ENCODE measurements around the gene C2CD2.

The C2CD2 gene

GRCh38 chr21:41973861-41974751 lies 20.3 kb upstream of the C2CD2 start:
- H2BK5ac ChIP-seq (ENCODE audit: low read length): no peak overlapping the region
- no peak overlapping the region for H3K27ac ChIP-seq (ENCODE audit: low read depth, low read length)
- no peak overlapping the region for H3K4me3 ChIP-seq (ENCODE audit: low read length)
- no peaks in the 10 kb centered on the region for H3K4me1 ChIP-seq (ENCODE audit: control insufficient read depth, low read depth, low read length)
- H3K18ac ChIP-seq (ENCODE audit: low read length): no peak overlapping the region
- H2BK15ac ChIP-seq (replicated peaks; ENCODE audit: low read depth): no peak overlapping the region
- no peak overlapping the region for H3K4me2 ChIP-seq (ENCODE audit: low read length)
- H3K9ac ChIP-seq (ENCODE audit: low read length): no peak overlapping the region
- no peaks in the 10 kb centered on the region for H3K36me3 ChIP-seq (ENCODE audit: control insufficient read depth, insufficient read depth, low read length)
- H3K27me3 ChIP-seq (ENCODE audit: insufficient read depth, low read length, poor library complexity): no peaks in the 10 kb centered on the region
- no peaks in the 10 kb centered on the region for H3K79me1 ChIP-seq (ENCODE audit: low read length)
- no peak overlapping the region for H3K4ac ChIP-seq (ENCODE audit: low read depth, low read length)
- DNase-seq: peak; percentile 85
- WGBS (ENCODE audit: extremely low coverage, insufficient coverage, low lambda C conversion rate): no CpG with 5 or more reads among the region's 14 CpGs
- no peak overlapping the region for H3K23ac ChIP-seq (ENCODE audit: low read length)
- H4K5ac ChIP-seq (ENCODE audit: low read length): no peak overlapping the region
- no peak overlapping the region for H2AK5ac ChIP-seq (ENCODE audit: low read length)
- no peaks in the 10 kb centered on the region for H3K79me2 ChIP-seq (ENCODE audit: control insufficient read depth, insufficient read depth, low read length)
- H4K8ac ChIP-seq (ENCODE audit: low read depth, low read length): no peak overlapping the region
- H2BK120ac ChIP-seq (ENCODE audit: low read depth, low read length): no peak overlapping the region
- H3K56ac ChIP-seq (ENCODE audit: low read length): no peak overlapping the region

GRCh38 chr21:41973427-41973831 lies 19.6 kb upstream of the C2CD2 start:
- no peak overlapping the region for H3K9ac ChIP-seq (ENCODE audit: low read length)
- no peak overlapping the region for H2BK15ac ChIP-seq (replicated peaks; ENCODE audit: low read depth)
- no peak overlapping the region for H3K4me2 ChIP-seq (ENCODE audit: low read length)
- H2AK5ac ChIP-seq (ENCODE audit: low read length): no peak overlapping the region
- no peaks in the 10 kb centered on the region for H3K36me3 ChIP-seq (ENCODE audit: control insufficient read depth, insufficient read depth, low read length)
- WGBS (ENCODE audit: extremely low coverage, insufficient coverage, low lambda C conversion rate): no CpG with 5 or more reads among the region's 15 CpGs
- no peaks in the 10 kb centered on the region for H3K79me1 ChIP-seq (ENCODE audit: low read length)
- no peak overlapping the region for H4K8ac ChIP-seq (ENCODE audit: low read depth, low read length)
- no peak overlapping the region for H3K56ac ChIP-seq (ENCODE audit: low read length)
- no peaks in the 10 kb centered on the region for H3K79me2 ChIP-seq (ENCODE audit: control insufficient read depth, insufficient read depth, low read length)
- no peak overlapping the region for H3K18ac ChIP-seq (ENCODE audit: low read length)
- no peaks in the 10 kb centered on the region for H3K4me1 ChIP-seq (ENCODE audit: control insufficient read depth, low read depth, low read length)
- H4K5ac ChIP-seq (ENCODE audit: low read length): no peak overlapping the region
- no peak overlapping the region for H2BK120ac ChIP-seq (ENCODE audit: low read depth, low read length)
- DNase-seq: no peak
- H3K27me3 ChIP-seq (ENCODE audit: insufficient read depth, low read length, poor library complexity): no peaks in the 10 kb centered on the region
- no peak overlapping the region for H2BK5ac ChIP-seq (ENCODE audit: low read length)
- H3K27ac ChIP-seq (ENCODE audit: low read depth, low read length): no peak overlapping the region
- H3K4me3 ChIP-seq (ENCODE audit: low read length): no peak overlapping the region
- no peak overlapping the region for H3K4ac ChIP-seq (ENCODE audit: low read depth, low read length)
- no peak overlapping the region for H3K23ac ChIP-seq (ENCODE audit: low read length)

DNA sequence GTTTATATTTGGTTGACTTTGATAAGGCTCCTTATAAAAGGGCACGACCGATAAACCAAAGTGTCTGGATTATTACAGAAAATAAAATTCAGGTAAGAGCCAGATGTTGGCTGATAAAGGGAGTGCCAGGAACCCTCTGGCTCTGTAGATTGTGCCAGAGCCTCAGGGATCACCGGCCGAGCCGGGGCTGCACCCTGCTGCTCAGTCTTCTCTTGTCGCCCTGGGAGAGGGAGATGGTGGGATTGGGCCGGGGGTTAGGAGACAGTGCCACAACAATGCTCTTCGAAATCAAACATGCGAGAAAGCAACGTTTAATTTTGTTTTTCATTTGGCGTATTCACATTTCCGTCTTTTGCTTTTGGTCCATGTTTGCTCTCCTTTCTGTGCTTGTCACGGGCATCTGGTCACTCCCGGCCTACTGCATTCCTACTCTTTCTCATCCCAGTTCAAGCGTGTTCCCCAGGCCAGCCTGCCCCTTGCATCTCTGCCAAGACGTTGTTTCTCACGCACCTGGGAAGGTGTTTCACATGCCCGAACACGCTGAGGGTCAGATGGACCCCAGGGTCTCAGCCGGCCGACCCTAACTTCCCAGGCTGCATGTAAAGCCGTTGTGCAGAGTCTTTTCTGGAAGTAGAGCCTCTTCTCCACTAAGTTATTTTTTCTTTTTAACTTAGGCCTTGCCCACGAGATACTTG lies 18.8 kb upstream of the C2CD2 start:
- no peak overlapping the region for H4K8ac ChIP-seq (ENCODE audit: low read depth, low read length)
- H3K18ac ChIP-seq (ENCODE audit: low read length): no peak overlapping the region
- H3K27ac ChIP-seq (ENCODE audit: low read depth, low read length): no peak overlapping the region
- H4K5ac ChIP-seq (ENCODE audit: low read length): no peak overlapping the region
- no peak overlapping the region for H3K23ac ChIP-seq (ENCODE audit: low read length)
- no peaks in the 10 kb centered on the region for H3K4me1 ChIP-seq (ENCODE audit: control insufficient read depth, low read depth, low read length)
- no peak overlapping the region for H2BK120ac ChIP-seq (ENCODE audit: low read depth, low read length)
- H2BK15ac ChIP-seq (replicated peaks; ENCODE audit: low read depth): no peak overlapping the region
- no peak overlapping the region for H3K4me2 ChIP-seq (ENCODE audit: low read length)
- H3K56ac ChIP-seq (ENCODE audit: low read length): no peak overlapping the region
- no peak overlapping the region for H3K9ac ChIP-seq (ENCODE audit: low read length)
- H2BK5ac ChIP-seq (ENCODE audit: low read length): no peak overlapping the region
- H3K4ac ChIP-seq (ENCODE audit: low read depth, low read length): no peak overlapping the region
- no peaks in the 10 kb centered on the region for H3K27me3 ChIP-seq (ENCODE audit: insufficient read depth, low read length, poor library complexity)
- WGBS (ENCODE audit: extremely low coverage, insufficient coverage, low lambda C conversion rate): no CpG with 5 or more reads among the region's 23 CpGs
- no peaks in the 10 kb centered on the region for H3K36me3 ChIP-seq (ENCODE audit: control insufficient read depth, insufficient read depth, low read length)
- no peaks in the 10 kb centered on the region for H3K79me2 ChIP-seq (ENCODE audit: control insufficient read depth, insufficient read depth, low read length)
- H2AK5ac ChIP-seq (ENCODE audit: low read length): no peak overlapping the region
- H3K4me3 ChIP-seq (ENCODE audit: low read length): no peak overlapping the region
- H3K79me1 ChIP-seq (ENCODE audit: low read length): no peaks in the 10 kb centered on the region
- no peak for DNase-seq

- Histone ChIP-seq H3K18ac (ENCODE audit: low read length) (no peak overlapping the region), H3K27ac (ENCODE audit: low read depth, low read length) (no peak overlapping the region), H3K4ac (ENCODE audit: low read depth, low read length) (no peak overlapping the region), H3K27me3 (ENCODE audit: insufficient read depth, low read length, poor library complexity) (no peaks in the 10 kb centered on the region), H3K36me3 (ENCODE audit: control insufficient read depth, insufficient read depth, low read length) (no peaks in the 10 kb centered on the region), H3K56ac (ENCODE audit: low read length) (no peak overlapping the region), H3K79me1 (ENCODE audit: low read length) (no peaks in the 10 kb centered on the region), H2BK15ac (replicated peaks; ENCODE audit: low read depth) (no peak overlapping the region), H3K4me3 (ENCODE audit: low read length) (no peak overlapping the region), H4K8ac (ENCODE audit: low read depth, low read length) (no peak overlapping the region), H2BK120ac (ENCODE audit: low read depth, low read length) (no peak overlapping the region), H3K4me2 (ENCODE audit: low read length) (no peak overlapping the region), H3K4me1 (ENCODE audit: control insufficient read depth, low read depth, low read length) (no peaks in the 10 kb centered on the region), H4K5ac (ENCODE audit: low read length) (no peak overlapping the region), H3K23ac (ENCODE audit: low read length) (no peak overlapping the region), H2AK5ac (ENCODE audit: low read length) (no peak overlapping the region), H3K9ac (ENCODE audit: low read length) (no peak overlapping the region), H3K79me2 (ENCODE audit: control insufficient read depth, insufficient read depth, low read length) (no peaks in the 10 kb centered on the region), H2BK5ac (ENCODE audit: low read length) (no peak overlapping the region)
- no CpG with 5 or more reads among the region's 6 CpGs for WGBS (ENCODE audit: extremely low coverage, insufficient coverage, low lambda C conversion rate)
- no peak for DNase-seq
Observed at GRCh38 chr21:41971891-41972290, 18.1 kb upstream of the C2CD2 start.

DNA sequence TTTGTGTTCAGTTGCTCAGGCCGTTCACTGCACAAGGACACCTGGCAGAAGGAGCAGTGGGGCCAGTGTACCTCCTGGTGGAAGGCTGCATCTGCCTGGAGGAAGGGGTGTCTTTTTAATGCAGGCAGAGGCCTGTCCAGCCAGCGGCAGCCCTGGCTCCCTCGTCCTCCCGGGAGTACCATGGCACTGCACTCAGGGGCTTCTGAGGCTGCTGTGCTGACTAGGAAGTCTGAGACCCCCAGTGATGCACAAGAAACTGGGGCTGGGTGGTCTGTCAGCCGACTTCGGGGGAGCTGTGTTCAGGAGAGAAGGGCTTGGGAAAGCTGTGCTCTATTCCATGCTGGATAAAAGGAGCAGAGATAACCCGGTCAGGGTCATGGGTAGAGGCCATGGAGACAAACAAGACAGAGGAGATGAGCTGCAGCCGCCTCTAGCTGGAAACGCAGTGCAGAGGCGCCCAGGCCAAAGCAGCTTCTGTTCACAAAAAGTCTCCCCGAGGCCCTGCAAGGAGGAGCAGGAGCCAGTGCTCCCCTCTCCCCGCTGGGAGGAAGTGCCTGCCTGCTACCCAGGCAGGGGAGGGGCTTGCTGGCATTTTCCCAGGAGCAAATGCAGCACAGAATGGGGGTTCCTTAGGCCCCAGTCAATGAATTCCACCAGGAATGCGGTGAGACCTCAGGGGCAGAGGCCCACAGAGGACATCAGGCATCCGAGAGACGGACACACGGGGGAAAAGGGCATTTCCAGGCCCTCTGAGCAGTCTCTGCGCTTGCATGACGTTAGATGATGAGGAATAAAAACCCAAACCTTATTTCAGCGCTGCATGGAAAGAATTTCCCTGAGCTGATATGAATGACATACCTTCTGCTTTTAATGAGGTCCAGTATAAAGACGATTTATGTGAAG lies 17.2 kb upstream of the C2CD2 start:
- H4K8ac ChIP-seq (ENCODE audit: low read depth, low read length): no peak overlapping the region
- H2BK15ac ChIP-seq (replicated peaks; ENCODE audit: low read depth): no peak overlapping the region
- H3K79me2 ChIP-seq (ENCODE audit: control insufficient read depth, insufficient read depth, low read length): no peaks in the 10 kb centered on the region
- H3K27me3 ChIP-seq (ENCODE audit: insufficient read depth, low read length, poor library complexity): no peaks in the 10 kb centered on the region
- H3K27ac ChIP-seq (ENCODE audit: low read depth, low read length): no peak overlapping the region
- no peak overlapping the region for H3K23ac ChIP-seq (ENCODE audit: low read length)
- WGBS (ENCODE audit: extremely low coverage, insufficient coverage, low lambda C conversion rate): no CpG with 5 or more reads among the region's 20 CpGs
- H3K4ac ChIP-seq (ENCODE audit: low read depth, low read length): no peak overlapping the region
- peak overlapping the region; percentile 34 for H3K56ac ChIP-seq (ENCODE audit: low read length)
- no peak overlapping the region for H2BK5ac ChIP-seq (ENCODE audit: low read length)
- no peak overlapping the region for H3K18ac ChIP-seq (ENCODE audit: low read length)
- no peak overlapping the region for H2AK5ac ChIP-seq (ENCODE audit: low read length)
- H3K79me1 ChIP-seq (ENCODE audit: low read length): no peaks in the 10 kb centered on the region
- DNase-seq: no peak
- no peak overlapping the region for H3K4me2 ChIP-seq (ENCODE audit: low read length)
- H3K9ac ChIP-seq (ENCODE audit: low read length): no peak overlapping the region
- no peaks in the 10 kb centered on the region for H3K36me3 ChIP-seq (ENCODE audit: control insufficient read depth, insufficient read depth, low read length)
- H3K4me3 ChIP-seq (ENCODE audit: low read length): no peak overlapping the region
- no peak overlapping the region for H4K5ac ChIP-seq (ENCODE audit: low read length)
- H2BK120ac ChIP-seq (ENCODE audit: low read depth, low read length): no peak overlapping the region
- no peaks in the 10 kb centered on the region for H3K4me1 ChIP-seq (ENCODE audit: control insufficient read depth, low read depth, low read length)
